GM19395 (cell line): Measurements from ENCODE around the gene ARSB.
"Not testable (repeated sequence)": the region's sequence is repeated elsewhere in the genome, so short reads cannot be mapped to it uniquely, and the experiment has no call there.

ENCODE experiments used
- ATAC-seq: cut with Tn5 transposase; IDR thresholded peaks from one replicate; pipeline ENCODE4 v1.9.1; 2021; ENCODE audit warnings: mild to moderate bottlenecking, moderate library complexity; ENCODE audit not compliant: unreplicated experiment

Gene ARSB

DNA sequence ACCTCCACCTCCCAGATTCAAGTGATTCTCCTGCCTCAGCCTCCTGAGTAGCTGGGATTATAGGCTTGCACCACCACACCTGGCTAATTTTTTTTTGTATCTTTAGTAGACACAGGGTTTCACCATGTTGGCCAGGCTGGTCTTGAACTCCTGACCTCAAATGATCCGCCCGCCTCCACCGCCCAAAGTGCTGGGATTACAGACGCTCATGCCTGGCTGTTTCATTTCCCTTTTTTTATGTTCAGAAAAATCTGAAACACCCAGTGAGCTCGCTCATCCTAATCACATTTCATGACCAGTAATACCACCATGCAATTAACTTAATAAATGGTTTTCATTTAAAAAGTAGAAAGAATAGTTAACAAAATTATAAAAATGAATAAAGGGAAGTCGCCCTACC lies 252.4 kb downstream of the ARSB start:
- ATAC-seq = not testable (repeated sequence)

- no peak for ATAC-seq
Observed at GRCh38 chr5:78731884-78732283, 253.2 kb downstream of the ARSB start.

DNA sequence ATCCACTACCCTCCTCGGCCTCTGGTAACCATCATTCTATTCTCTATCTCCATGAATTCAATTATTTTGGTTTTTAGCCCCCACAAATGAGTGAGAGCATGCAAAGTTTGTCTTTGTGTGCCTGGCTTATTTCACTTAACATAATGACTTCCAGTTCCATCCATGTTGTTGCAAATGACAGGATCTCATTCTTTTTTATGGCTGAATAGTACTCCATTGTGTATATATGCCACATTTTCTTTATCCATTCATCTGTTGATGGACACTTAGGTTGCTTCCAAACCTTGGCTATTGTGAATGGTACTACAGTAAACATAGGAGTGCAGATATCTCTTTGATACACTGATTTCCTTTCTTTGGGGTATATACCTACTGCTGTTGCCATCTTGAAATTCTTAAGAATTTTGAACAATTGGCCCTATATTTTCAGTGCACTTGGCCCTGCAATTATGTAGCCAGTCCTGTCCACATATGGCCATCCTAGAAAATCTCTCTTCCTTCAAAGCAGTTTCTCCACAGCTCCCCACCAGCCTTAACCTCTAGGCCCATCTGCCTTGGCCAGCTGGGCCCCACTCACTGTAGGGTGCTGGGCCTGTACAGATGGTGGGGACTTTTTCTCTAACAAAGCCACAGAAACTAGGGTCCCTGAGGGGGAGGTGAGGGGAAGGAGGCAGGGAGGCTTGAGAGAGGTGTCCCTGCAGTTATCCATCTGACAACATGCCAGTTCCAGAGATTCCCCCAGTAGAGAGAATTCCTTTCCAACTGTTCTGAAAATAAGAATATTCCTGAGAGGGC lies 254.6 kb downstream of the ARSB start:
- no peak for ATAC-seq

- peak; percentile 85 for ATAC-seq
Observed at GRCh38 chr5:78727786-78728761, 257.0 kb downstream of the ARSB start.
